ENCODE measurements around the gene TP63. TPM values are rescaled to one million over a fixed set of nuclear protein-coding genes. Genes with fewer than 3 reads are reported as not detected.
A peak's percentile ranks its signal among the peaks of the same experiment; 100 is the strongest.

The TP63 gene
- total RNA-seq, 1 donor: 0.43 TPM

DNA sequence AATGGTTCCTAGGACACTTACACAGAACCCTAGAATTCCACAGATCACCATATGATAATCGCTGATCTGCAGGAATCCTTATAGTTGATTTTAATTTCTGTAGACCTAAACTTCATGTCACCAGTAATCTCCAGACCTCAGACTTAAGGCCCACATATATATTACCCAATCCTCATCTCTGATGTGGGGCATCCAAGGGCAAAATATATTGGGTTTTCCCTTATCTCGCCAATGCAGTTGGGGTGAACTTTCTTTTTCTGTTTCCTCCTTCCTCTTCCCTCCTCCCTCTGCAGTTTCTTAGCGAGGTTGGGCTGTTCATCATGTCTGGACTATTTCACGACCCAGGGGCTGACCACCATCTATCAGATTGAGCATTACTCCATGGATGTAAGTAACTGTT is 259.3 kb downstream of the TP63 start:
- H3K4me3 ChIP-seq (ENCODE audit: low read depth, low read length): no peak overlapping the region
- TF ChIP-seq CTCF (IDR thresholded peaks at IDR 0.05; ENCODE audit: insufficient read depth, low read depth, low read length): no peak
- no peak for DNase-seq (ENCODE audit: low read depth)

GRCh38 chr3:189896533-189896932 is 265.3 kb downstream of the TP63 start:
- DNase-seq (ENCODE audit: low read depth): no peak
- no peak for TF ChIP-seq CTCF (IDR thresholded peaks at IDR 0.05; ENCODE audit: insufficient read depth, low read depth, low read length)
- H3K4me3 ChIP-seq (ENCODE audit: low read depth, low read length): no peak overlapping the region

DNA sequence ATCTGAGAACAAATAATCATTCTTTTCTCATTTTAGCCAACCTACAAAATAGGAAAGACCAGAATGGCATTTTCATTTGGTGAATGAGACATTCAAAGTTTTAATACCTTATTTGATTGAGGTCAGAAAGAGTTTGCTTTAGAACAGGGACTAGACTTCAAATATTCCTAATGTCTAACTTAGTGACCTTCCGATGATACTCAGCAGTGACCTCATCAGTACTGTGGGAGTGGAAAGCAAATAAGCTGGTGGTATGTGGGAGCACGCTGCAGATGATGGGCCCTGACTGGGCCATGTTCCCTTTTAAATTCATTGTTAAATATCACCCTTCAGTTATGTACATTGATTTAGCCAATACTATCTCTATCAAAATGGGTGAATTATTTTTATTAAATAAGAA is 266.2 kb downstream of the TP63 start:
- no peak overlapping the region for H3K4me3 ChIP-seq (ENCODE audit: low read depth, low read length)
- no peak for TF ChIP-seq CTCF (IDR thresholded peaks at IDR 0.05; ENCODE audit: insufficient read depth, low read depth, low read length)
- no peak for DNase-seq (ENCODE audit: low read depth)

GRCh38 chr3:189898559-189899153 is 267.5 kb downstream of the TP63 start:
- no peak for TF ChIP-seq CTCF (IDR thresholded peaks at IDR 0.05; ENCODE audit: insufficient read depth, low read depth, low read length)
- no peak overlapping the region for H3K4me3 ChIP-seq (ENCODE audit: low read depth, low read length)
- DNase-seq (ENCODE audit: low read depth): peak; percentile 43

DNA sequence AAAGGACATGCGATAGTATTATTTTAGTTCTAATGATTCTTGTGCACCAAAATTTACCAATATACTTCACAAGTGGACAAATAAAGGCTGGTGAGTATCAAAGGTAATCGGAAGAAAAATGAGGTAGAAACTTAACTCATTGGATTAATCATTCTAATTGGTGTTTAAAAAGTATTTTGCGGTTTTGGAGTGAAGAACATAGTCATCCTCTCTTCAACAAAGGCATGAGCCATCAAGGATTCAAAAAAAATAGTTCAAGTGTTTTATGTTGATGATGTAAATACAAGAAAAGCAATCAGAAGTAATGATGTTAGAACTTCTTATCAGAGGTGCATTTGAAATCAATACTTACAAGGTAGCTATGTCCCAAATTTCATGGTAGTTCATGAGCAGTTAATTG is 268.0 kb downstream of the TP63 start:
- no peak for TF ChIP-seq CTCF (IDR thresholded peaks at IDR 0.05; ENCODE audit: insufficient read depth, low read depth, low read length)
- DNase-seq (ENCODE audit: low read depth): no peak
- H3K4me3 ChIP-seq (ENCODE audit: low read depth, low read length): no peak overlapping the region

DNA sequence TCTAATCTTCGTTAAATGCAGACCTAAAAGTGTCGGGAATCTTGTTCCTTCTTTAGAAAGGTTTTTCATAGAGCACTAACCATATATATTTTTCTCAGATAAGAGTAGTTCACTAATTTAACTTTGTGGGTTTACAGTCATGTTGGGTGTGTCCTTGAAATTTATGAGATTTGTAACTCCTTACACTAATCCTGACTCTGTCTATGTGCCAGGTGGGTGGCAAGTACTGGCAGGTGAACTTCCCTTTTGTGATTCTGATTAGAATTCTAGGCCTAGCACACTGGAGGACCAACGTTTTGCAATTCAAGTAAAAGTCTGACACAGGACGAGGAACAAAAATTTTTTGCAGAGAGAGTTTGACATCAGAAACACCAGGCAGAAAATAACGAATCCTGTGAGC is 269.4 kb downstream of the TP63 start:
- no peak overlapping the region for H3K4me3 ChIP-seq (ENCODE audit: low read depth, low read length)
- no peak for DNase-seq (ENCODE audit: low read depth)
- no peak for TF ChIP-seq CTCF (IDR thresholded peaks at IDR 0.05; ENCODE audit: insufficient read depth, low read depth, low read length)

GRCh38 chr3:189901481-189901880 is 270.3 kb downstream of the TP63 start:
- DNase-seq (ENCODE audit: low read depth): no peak
- H3K4me3 ChIP-seq (ENCODE audit: low read depth, low read length): no peak overlapping the region
- no peak for TF ChIP-seq CTCF (IDR thresholded peaks at IDR 0.05; ENCODE audit: insufficient read depth, low read depth, low read length)

Measured in fibroblast of villous mesenchyme (primary cell).